PC-3 (cell line): ENCODE results near the gene UPK3A. TPM values are rescaled to one million over a fixed set of nuclear protein-coding genes. Genes with fewer than 3 reads are reported as not detected.

Source experiments
- ATAC-seq: fragments of 200-7000 bp; cut with Tn5 transposase; 2 replicates; pipeline ENCODE4 v1.9.1; 2020; ENCODE audit warnings: mild to moderate bottlenecking, moderate library complexity
- BruUV-seq: library from RNA; stranded (reverse); fragments of 400-500 nt; replicated peaks from 2 replicates; lab custom pipeline; 2021; lab: Mats Ljungman, UMichigan
- CTCF ChIA-PET: fragments of 300-600 bp; sonication (Branson Sonifier 250); formaldehyde crosslinking; loops from one replicate; lab custom pipeline; 2022; ENCODE audit warnings: antibody characterized with exemption; lab: Charles Lee
- POLR2A ChIA-PET: fragments of 300-600 bp; sonication (Branson Sonifier 250); formaldehyde crosslinking; loops from one replicate; lab custom pipeline; 2022; ENCODE audit warnings: antibody characterized with exemption; ENCODE audit not compliant: unreplicated experiment; lab: Charles Lee
- DNase-seq: peaks from one replicate; pipeline ENCODE4 v3.0.0-alpha.2; 2015
- H2AFZ ChIP-seq: fragments of 300-600 bp; sonication (generic); 2 replicates; pipeline ENCODE4 v1.6.0; 2016; ENCODE audit warnings: antibody characterized with exemption, low read length
- H3F3A ChIP-seq: fragments of 300-600 bp; sonication (generic); one replicate; pipeline ENCODE4 v1.6.0; 2017; ENCODE audit warnings: antibody characterized with exemption, low read length, control low read depth, mild to moderate bottlenecking; ENCODE audit not compliant: unreplicated experiment
- H3K27ac ChIP-seq: fragments of 300-600 bp; sonication (generic); 2 replicates; pipeline ENCODE4 v1.5.1; 2016; ENCODE audit warnings: mild to moderate bottlenecking, low read length
- H3K27me3 ChIP-seq: fragments of 300-600 bp; sonication (generic); 2 replicates; pipeline ENCODE4 v1.6.1; 2016; ENCODE audit warnings: low read length, mixed read lengths
- H3K36me3 ChIP-seq: fragments of 300-600 bp; sonication (generic); 2 replicates; pipeline ENCODE4 v1.6.1; 2016; ENCODE audit warnings: low read depth, mixed run types, low read length, mixed read lengths
- H3K4me1 ChIP-seq: fragments of 300-600 bp; sonication (generic); 2 replicates; pipeline ENCODE4 v1.5.1; 2016; ENCODE audit warnings: low read length; ENCODE audit not compliant: insufficient read depth
- H3K4me2 ChIP-seq: fragments of 300-600 bp; sonication (generic); 2 replicates; pipeline ENCODE4 v1.6.0; 2016; ENCODE audit warnings: low read length
- H3K4me3 ChIP-seq: fragments of 300-600 bp; sonication (generic); 2 replicates; pipeline ENCODE4 v1.5.1; 2016; ENCODE audit warnings: mild to moderate bottlenecking, low read length, mixed read lengths
- H3K79me2 ChIP-seq: fragments of 300-600 bp; sonication (generic); 2 replicates; pipeline ENCODE4 v1.6.1; 2017; ENCODE audit warnings: low read length, mixed read lengths
- H3K9ac ChIP-seq: fragments of 300-600 bp; sonication (generic); 2 replicates; pipeline ENCODE4 v1.6.0; 2016; ENCODE audit warnings: mild to moderate bottlenecking, low read length
- H3K9me2 ChIP-seq: fragments of 300-600 bp; sonication (generic); replicated peaks from 2 replicates; pipeline ENCODE4 v1.6.1; 2016; ENCODE audit warnings: mixed run types, low read length, mixed read lengths
- H3K9me3 ChIP-seq: fragments of 300-600 bp; sonication (generic); 2 replicates; pipeline ENCODE4 v1.6.1; 2016; ENCODE audit warnings: low read length, mixed read lengths
- H4K20me1 ChIP-seq: fragments of 300-600 bp; sonication (generic); 2 replicates; pipeline ENCODE4 v1.6.1; 2016; ENCODE audit warnings: low read length, mixed read lengths
- EZH2 ChIP-seq: fragments of 300-600 bp; sonication (generic); IDR thresholded peaks from one replicate; pipeline ENCODE4 v1.6.1; 2017; ENCODE audit warnings: antibody characterized with exemption, mild to moderate bottlenecking, low read length; ENCODE audit not compliant: unreplicated experiment
- EZH2phosphoT487 ChIP-seq: fragments of 300-600 bp; sonication (generic); IDR thresholded peaks from 2 replicates; pipeline ENCODE4 v1.6.1; 2018; ENCODE audit warnings: mild to moderate bottlenecking, antibody characterized with exemption, low read length, borderline replicate concordance
- intact Hi-C: fragments of 100-400 bp; cut with micrococcal nuclease; formaldehyde crosslinking; loops from 2 replicates; pipeline ENCODE4 v1.9.0; 2023
- total RNA-seq: library from RNA; depleted of rRNA; stranded (reverse); fragments of >200 nt; gene quantifications from 2 replicates; pipeline ENCODE4 v1.2.3, GENCODE V29; 2014
- TF ChIP-seq, protein P1 (sequence below): fragments of 300-600 bp; sonication (generic); conservative IDR thresholded peaks from 2 replicates; pipeline ENCODE4 v1.5.1; 2017; ENCODE audit warnings: antibody characterized with exemption, low read depth, mild to moderate bottlenecking, low read length

Gene UPK3A
- total RNA-seq, 1 experiment from 2014 or later = 1.1 TPM

DNA sequence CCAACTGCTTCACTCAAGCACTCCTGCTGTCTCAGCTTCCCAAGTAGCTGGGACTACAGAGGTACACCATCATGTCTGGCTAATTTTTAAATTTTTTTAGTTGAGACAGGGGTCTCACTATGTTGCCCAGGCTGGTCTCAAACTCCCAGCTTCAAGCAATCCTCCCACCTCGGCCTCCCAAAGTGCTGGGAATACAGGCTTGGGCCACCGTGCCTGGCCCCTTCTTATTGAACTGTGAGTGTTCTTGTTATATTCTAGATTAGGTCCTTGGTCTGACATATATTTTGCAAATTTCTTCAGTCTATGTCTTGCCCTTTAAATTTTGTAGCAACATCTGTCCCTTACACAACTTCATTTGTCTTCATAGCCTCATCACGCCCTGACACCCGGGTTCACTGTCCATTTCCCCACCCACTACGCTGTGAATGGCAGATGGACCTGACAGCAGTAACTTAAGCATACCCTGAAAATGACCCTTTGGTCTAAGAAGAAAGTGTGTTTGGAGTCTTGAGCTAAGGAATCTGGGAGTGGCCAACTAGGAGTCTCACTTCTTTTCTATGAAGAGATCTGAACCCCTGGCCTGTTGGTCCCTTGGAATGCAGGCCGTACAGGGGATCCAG is 20.8 kb downstream of the UPK3A start:
- H3K4me3 ChIP-seq = no peak overlapping the region
- no peaks in the 10 kb centered on the region for H3K27me3 ChIP-seq
- CTCF ChIA-PET = no interaction called here
- H3K27ac ChIP-seq = no peak overlapping the region
- 0 out of 2 replicates have a peak, but pooled peaks cover 2% of the 10 kb centered on the region for H4K20me1 ChIP-seq
- ATAC-seq = no peak
- H3K9me2 ChIP-seq = no peaks in the 10 kb centered on the region
- TF ChIP-seq EZH2 = no peak
- TF ChIP-seq, protein P1, sequence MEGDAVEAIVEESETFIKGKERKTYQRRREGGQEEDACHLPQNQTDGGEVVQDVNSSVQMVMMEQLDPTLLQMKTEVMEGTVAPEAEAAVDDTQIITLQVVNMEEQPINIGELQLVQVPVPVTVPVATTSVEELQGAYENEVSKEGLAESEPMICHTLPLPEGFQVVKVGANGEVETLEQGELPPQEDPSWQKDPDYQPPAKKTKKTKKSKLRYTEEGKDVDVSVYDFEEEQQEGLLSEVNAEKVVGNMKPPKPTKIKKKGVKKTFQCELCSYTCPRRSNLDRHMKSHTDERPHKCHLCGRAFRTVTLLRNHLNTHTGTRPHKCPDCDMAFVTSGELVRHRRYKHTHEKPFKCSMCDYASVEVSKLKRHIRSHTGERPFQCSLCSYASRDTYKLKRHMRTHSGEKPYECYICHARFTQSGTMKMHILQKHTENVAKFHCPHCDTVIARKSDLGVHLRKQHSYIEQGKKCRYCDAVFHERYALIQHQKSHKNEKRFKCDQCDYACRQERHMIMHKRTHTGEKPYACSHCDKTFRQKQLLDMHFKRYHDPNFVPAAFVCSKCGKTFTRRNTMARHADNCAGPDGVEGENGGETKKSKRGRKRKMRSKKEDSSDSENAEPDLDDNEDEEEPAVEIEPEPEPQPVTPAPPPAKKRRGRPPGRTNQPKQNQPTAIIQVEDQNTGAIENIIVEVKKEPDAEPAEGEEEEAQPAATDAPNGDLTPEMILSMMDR = no peak
- no peak for TF ChIP-seq EZH2phosphoT487
- H3K4me1 ChIP-seq = peaks cover 15% of the 10 kb centered on the region
- no peak overlapping the region for H2AFZ ChIP-seq
- intact Hi-C loops = no loop called here
- H3K79me2 ChIP-seq = peaks cover 7% of the 10 kb centered on the region
- no peaks in the 10 kb centered on the region for H3K9me3 ChIP-seq
- no peak overlapping the region for H3K9ac ChIP-seq
- POLR2A ChIA-PET = no interaction called here
- H3K4me2 ChIP-seq = no peak overlapping the region
- DNase-seq = no peak
- no TSS peak for BruUV-seq
- no peaks in the 10 kb centered on the region for H3K36me3 ChIP-seq
- no peaks in the 10 kb centered on the region for H3F3A ChIP-seq

DNA sequence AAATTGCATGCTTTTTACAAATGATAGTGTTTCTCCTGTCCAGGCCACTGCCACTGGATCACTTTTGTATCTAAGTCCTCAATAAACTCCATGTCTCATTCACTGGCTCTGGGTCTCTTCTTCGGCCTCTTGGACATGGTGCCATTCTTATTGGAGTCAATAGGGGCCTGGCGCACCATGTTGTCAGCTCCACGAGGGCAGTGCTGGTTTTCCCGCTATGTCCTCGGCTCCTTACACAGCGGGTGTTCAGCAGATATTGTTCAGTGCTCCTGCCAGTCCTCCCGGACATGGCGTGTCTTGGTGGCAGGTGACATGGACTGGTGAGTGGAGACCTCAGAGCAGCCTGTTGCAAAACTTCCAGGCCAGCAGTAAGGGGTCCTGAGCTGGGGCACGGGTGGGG is 21.4 kb downstream of the UPK3A start:
- no peaks in the 10 kb centered on the region for H3F3A ChIP-seq
- H4K20me1 ChIP-seq = 0 out of 2 replicates have a peak, but pooled peaks cover 7% of the 10 kb centered on the region
- H3K27me3 ChIP-seq = no peaks in the 10 kb centered on the region
- no TSS peak for BruUV-seq
- DNase-seq (no peak), ATAC-seq (no peak)
- H3K9ac ChIP-seq = no peak overlapping the region
- H2AFZ ChIP-seq = no peak overlapping the region
- no peaks in the 10 kb centered on the region for H3K9me3 ChIP-seq
- H3K4me1 ChIP-seq = peaks cover 15% of the 10 kb centered on the region
- H3K27ac ChIP-seq = no peak overlapping the region
- no peaks in the 10 kb centered on the region for H3K9me2 ChIP-seq
- CTCF ChIA-PET = no interaction called here
- TF ChIP-seq EZH2phosphoT487 = no peak
- TF ChIP-seq EZH2 = no peak
- TF ChIP-seq, protein P1 = no peak
- intact Hi-C loops = no loop called here
- no peak overlapping the region for H3K4me2 ChIP-seq
- POLR2A ChIA-PET = no interaction called here
- H3K4me3 ChIP-seq = no peak overlapping the region
- peaks cover 13% of the 10 kb centered on the region for H3K79me2 ChIP-seq
- H3K36me3 ChIP-seq = no peaks in the 10 kb centered on the region

DNA sequence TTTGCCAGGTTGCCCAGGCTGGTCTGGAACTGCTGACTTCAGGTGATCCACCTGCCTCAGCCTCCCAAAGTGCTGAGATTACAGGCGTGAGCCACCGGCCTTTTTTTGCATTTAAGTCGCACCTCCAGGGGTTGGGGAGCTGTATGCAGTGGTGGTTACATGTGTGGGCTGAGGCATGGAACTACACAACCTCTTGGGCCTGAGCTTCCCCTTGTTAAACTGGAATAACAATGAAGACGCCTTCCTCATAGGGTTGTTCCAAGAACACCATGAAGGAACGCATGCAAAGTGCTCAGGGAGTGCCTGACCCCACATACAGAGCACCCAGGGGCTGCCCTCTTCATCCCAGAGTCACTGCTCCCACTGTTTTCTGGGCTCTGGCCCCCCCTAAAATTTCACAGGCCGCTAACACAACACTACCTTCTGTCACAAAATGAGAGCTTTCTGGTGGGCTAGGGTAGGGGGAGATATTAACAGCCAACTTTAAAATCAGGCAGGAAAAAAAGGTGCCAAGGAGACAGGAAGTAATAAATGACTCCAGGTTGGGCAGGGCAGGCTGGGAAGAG is 23.7 kb downstream of the UPK3A start:
- Histone ChIP-seq H3K79me2 (peaks cover 35% of the 10 kb centered on the region), H3K9me3 (no peaks in the 10 kb centered on the region), H3K27me3 (no peaks in the 10 kb centered on the region), H3K27ac (no peak overlapping the region), H3K4me3 (no peak overlapping the region), H3K4me1 (peaks cover 14% of the 10 kb centered on the region), H3F3A (no peaks in the 10 kb centered on the region), H3K9me2 (no peaks in the 10 kb centered on the region), H3K4me2 (no peak overlapping the region), H4K20me1 (0 out of 2 replicates have a peak, but pooled peaks cover 16% of the 10 kb centered on the region), H3K9ac (no peak overlapping the region), H2AFZ (peak overlapping the region; percentile 74; the same call in 1 of the 2 replicates), H3K36me3 (no peaks in the 10 kb centered on the region)
- ATAC-seq = no peak
- intact Hi-C loops = loop anchor here (2.0 kb wide), 1 partner anchor 24 kb away; the partner anchor contains the start of gene UPK3A
- no peak for TF ChIP-seq EZH2phosphoT487
- TF ChIP-seq, protein P1 = no peak
- no peak for TF ChIP-seq EZH2
- CTCF ChIA-PET = no interaction called here
- DNase-seq = no peak
- BruUV-seq = no TSS peak
- POLR2A ChIA-PET = interaction anchor here (0.6 kb wide), 1 partner anchor 120 kb away, joined by 3 read pairs; no protein-coding TSS in a partner anchor
